HG02678 (cell line): ENCODE data around the gene TAS2R46.
"Not testable (repeated sequence)": the region's sequence is repeated elsewhere in the genome, so short reads cannot be mapped to it uniquely, and the experiment has no call there.

Source experiments
- ATAC-seq: cut with Tn5 transposase; IDR thresholded peaks from one replicate; pipeline ENCODE4 v1.9.1; 2021; ENCODE audit warnings: mild to moderate bottlenecking, moderate library complexity; ENCODE audit not compliant: unreplicated experiment

TAS2R46 gene

DNA sequence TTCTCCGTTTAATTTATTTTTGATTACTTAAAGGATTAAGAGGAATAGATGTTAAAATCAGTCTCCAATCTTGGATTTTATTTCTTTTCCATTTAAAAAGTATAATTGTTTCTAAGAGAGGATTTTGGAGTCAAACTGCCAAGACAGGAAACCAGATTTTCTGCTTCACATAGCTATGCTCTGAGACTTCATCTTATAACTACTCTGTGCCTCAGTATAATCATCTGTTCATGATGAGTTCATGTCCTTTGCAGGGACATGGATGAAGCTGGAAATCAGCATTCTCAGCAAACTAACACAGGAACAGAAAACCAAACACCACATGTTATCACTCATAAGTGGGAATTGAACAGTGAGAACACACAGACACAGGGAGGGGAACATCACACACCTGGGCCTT is 21.9 kb downstream of the TAS2R46 start:
- ATAC-seq, result no peak

DNA sequence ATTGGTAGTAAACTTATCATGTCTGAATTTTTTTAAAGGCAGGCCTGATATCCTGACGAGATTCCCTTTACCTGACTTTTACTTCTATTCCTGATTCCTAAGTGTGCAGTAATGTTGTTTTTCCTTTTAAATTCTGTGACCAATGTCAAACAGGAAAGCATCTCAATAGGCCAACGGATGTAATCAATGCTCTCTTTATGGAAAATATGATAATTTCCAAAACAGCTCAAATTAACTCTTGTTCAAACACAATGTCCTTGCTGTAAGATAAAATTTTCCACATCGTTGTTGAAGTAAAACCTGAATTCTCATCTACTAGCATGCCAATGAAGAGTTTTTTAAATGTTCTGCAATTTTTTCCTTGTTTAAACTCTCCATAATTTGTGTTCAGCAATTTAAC is 22.9 kb downstream of the TAS2R46 start:
- ATAC-seq, result no peak

DNA sequence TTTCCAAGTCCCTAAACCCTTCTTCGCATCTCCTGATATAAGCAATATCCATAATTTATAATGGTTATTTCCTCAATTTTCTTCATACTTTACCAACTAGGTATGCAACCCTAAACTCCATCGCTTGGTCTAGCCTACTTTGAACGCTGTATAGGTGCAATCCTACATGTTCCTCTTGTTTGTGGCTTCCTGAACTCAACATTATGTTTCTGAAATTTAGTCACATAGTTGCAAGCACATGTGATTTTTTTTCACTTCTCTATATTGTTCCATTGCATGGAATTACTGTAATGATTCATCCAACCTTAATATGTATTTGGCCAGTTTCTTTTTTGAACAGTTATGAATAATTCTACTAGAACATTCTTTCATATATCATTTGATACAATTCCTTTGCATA is 28.1 kb downstream of the TAS2R46 start:
- not testable (repeated sequence) for ATAC-seq

- no peak for ATAC-seq
Observed at GRCh38 chr12:11031307-11031706, 30.8 kb downstream of the TAS2R46 start, which contains the start of gene TAS2R31. Gene TAS2R31, minus strand, starts transcription at chr12:11031407. Its CDS starts 72 bp downstream, at chr12:11031335.

DNA sequence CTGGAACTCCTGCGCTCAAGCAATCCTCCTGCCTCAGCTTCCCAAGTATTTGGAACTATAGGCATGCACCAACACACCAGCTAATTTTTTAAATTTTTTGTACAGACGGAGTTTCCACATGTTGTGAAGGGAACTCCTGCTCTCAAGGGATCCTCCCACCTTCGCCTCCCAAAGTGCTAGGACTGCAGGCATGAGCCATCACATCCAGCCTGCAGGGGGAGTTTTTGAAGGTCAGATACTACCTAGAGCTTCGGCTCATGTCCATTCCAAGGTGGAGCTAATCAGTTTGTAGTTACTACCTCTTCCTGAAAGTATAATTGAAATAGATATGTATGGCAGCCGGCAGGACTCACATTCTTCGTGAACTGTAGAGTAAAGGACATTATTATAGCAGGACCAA is 36.0 kb downstream of the TAS2R46 start:
- ATAC-seq, result no peak

GRCh38 chr12:11023387-11023786 is 38.7 kb downstream of the TAS2R46 start:
- ATAC-seq, result no peak

DNA sequence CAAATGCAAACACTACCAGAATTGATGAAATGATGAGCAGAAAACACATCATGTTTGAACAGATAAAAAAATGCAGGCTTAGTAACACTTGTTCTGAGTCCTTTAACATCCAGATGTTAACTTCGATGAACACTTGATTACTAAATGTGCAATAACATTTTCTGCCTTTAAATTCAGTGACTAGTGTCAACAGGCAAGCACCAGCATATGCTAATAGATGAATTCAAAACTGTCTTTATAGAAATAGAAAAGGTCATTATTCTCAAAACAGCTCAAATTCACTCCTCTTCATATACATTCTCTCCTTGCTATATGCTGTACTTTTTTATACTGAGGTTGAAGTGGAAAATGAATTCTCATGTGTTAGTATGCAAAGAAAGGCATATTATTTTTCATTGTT is 39.6 kb downstream of the TAS2R46 start, which contains the start of gene TAS2R19:
TSS of gene TAS2R19 (minus strand) at position 101 of the 400 bp plus-strand sequence. CDS start at position 52, 49 bp downstream.
- ATAC-seq, result no peak

DNA sequence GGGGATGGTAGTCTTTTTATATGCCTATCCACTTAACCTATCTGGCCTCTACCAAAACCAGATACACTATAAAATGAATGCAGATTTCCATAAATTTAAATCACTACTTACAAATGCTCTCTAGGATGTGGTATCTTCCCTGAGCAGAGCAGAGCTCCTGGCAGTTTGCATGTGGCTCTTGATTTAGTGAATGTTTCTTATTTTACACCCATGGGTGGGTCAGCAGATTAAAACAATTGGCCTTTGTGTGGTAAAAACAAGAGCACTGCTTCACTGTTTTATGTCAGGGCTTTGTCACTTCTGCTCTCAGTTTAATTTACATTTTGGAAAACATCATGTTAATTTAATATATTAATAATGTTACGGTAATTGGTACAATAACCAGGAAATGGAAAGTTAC is 45.2 kb downstream of the TAS2R46 start:
- no peak for ATAC-seq

DNA sequence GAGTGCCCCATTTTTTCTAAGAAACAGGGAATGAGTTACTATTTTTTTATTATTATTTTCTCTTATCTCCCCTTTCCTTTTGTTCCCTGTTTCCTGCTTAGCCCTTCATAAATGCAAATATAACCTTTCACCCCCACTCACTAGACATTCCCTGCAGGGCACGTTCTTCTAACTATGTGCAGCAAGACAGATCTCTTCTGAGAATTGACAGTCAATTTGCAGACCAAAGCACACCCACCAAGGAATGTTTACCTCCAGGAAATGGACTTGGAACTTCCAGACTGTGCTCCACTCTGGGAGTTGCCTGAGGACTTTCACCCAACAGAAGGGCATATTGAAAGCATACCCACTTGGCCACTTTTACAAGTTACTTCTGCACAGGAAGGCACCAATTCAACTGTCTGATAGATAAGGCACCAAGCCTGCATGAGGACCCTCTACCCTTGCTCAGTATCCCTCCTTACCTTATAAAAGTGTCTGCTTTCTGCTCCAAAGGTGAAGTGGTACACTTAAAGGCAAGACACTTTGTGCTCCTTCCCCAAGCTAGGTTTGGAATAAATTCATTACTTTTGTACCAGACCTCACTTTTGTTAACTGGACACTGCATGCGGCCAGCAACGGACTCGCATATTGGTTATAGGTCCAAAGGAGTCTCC is 46.2 kb downstream of the TAS2R46 start:
- ATAC-seq, result no peak

DNA sequence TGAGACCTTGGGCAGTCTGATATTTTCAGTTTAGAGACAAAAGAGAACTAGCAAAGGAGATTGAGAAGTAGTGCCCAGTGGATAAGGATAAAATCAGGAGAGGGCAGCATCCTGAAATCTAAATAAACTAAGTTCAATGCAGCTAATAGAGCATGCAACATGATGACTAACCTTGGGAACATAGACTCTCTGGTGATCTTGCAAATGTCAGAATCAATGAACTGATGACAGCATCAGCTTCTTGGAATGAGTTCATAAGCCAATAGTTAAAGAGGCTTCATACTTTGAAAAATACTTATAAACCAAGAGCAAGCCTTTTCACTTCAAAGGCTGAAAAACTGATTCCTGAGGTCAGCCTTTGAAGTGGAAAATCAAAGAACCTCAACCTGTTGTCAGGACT is 47.9 kb downstream of the TAS2R46 start:
- ATAC-seq, result no peak
